OCI-M2 (cell line): ENCODE results near the gene EPB41L5.
A peak's percentile ranks its signal among the peaks of the same experiment; 100 is the strongest.
"Not testable (repeated sequence)": the region's sequence is repeated elsewhere in the genome, so short reads cannot be mapped to it uniquely, and the experiment has no call there.

ENCODE experiments used
- DNase-seq: peaks from one replicate; lab custom pipeline; 2025; ENCODE audit not compliant: unreplicated experiment; lab: John Stamatoyannopoulos, UW

The EPB41L5 gene

GRCh38 chr2:120192280-120192679, 179.4 kb downstream of the EPB41L5 start:
- no peak for DNase-seq

GRCh38 chr2:120195553-120195952, 182.7 kb downstream of the EPB41L5 start:
- DNase-seq, result no peak

GRCh38 chr2:120199817-120200459, 187.1 kb downstream of the EPB41L5 start:
- not testable (repeated sequence) for DNase-seq

- no peak for DNase-seq
These were observed 190.6 kb downstream of the EPB41L5 start for GRCh38 chr2:120203251-120204021.

- no peak for DNase-seq
These were observed 191.1 kb downstream of the EPB41L5 start for GRCh38 chr2:120204022-120204405.

- DNase-seq, result no peak
These were observed 191.5 kb downstream of the EPB41L5 start for GRCh38 chr2:120204417-120204816.

GRCh38 chr2:120204945-120205670, 192.2 kb downstream of the EPB41L5 start:
- no peak for DNase-seq

GRCh38 chr2:120206022-120206581, 193.2 kb downstream of the EPB41L5 start:
- DNase-seq, result no peak

- DNase-seq, result no peak
These were observed 195.8 kb downstream of the EPB41L5 start for GRCh38 chr2:120208381-120209353.

GRCh38 chr2:120209427-120210269, 196.8 kb downstream of the EPB41L5 start:
- DNase-seq, result no peak

GRCh38 chr2:120210270-120210693, 197.4 kb downstream of the EPB41L5 start:
- DNase-seq, result no peak

GRCh38 chr2:120218181-120218580, 205.3 kb downstream of the EPB41L5 start:
- DNase-seq, result no peak

- DNase-seq, result no peak
These were observed 206.4 kb downstream of the EPB41L5 start for GRCh38 chr2:120219291-120219690.

- no peak for DNase-seq
These were observed 206.9 kb downstream of the EPB41L5 start for GRCh38 chr2:120219766-120220165.

GRCh38 chr2:120220756-120221155, 207.9 kb downstream of the EPB41L5 start:
- no peak for DNase-seq

- no peak for DNase-seq
These were observed 208.7 kb downstream of the EPB41L5 start for GRCh38 chr2:120221616-120222015.

- no peak for DNase-seq
These were observed 209.5 kb downstream of the EPB41L5 start for GRCh38 chr2:120222186-120223033.

GRCh38 chr2:120223034-120223912, 210.4 kb downstream of the EPB41L5 start, which contains the start of gene TMEM185B:
TMEM185B (minus strand) TSS chr2:120223400; CDS start chr2:120222976, 424 bp downstream.
- DNase-seq, result peak; percentile 32
